Upper lobe of left lung (tissue), 6 donors: ENCODE measurements around the gene ZBTB16. TPM values are rescaled to one million over a fixed set of nuclear protein-coding genes. Genes with fewer than 3 reads are reported as not detected.
A peak's percentile ranks its signal among the peaks of the same experiment; 100 is the strongest.

ENCODE experiments used
- ATAC-seq, 2 donors: fragments of 200-7000 bp; cut with Tn5 transposase; one replicate each; pipeline ENCODE4 v1.9.1; 2022; ENCODE audit warnings: mild to moderate bottlenecking in 2 of 2, moderate library complexity in 2 of 2; ENCODE audit not compliant: low FRiP score in 2 of 2
- DNase-seq, 2 donors: peaks; one replicate each; pipeline ENCODE4 v3.0.0-alpha.2; 2019 to 2020
- H3K27ac ChIP-seq, 4 donors: fragments of 200-600 bp; sonication (generic); one replicate each; pipeline ENCODE4 v1.5.1; 2016 to 2019
- H3K27me3 ChIP-seq, 4 donors: fragments of 200-600 bp; sonication (generic); one replicate each; pipeline ENCODE4 v1.5.1; 2017 to 2019
- H3K36me3 ChIP-seq, 4 donors: fragments of 200-600 bp; sonication (generic); one replicate each; pipeline ENCODE4 v1.5.1; 2016 to 2019
- H3K4me1 ChIP-seq, 4 donors: fragments of 200-600 bp; sonication (generic); one replicate each; pipeline ENCODE4 v1.5.1; 2018 to 2019
- H3K4me3 ChIP-seq, 4 donors: fragments of 200-600 bp; sonication (generic); one replicate each; pipeline ENCODE4 v1.5.1; 2017 to 2019; ENCODE audit warnings: mild to moderate bottlenecking in 2 of 4, moderate library complexity in 1 of 4
- H3K9me3 ChIP-seq, 4 donors: fragments of 200-600 bp; sonication (generic); one replicate each; pipeline ENCODE4 v1.5.1; 2018 to 2019
- EP300 ChIP-seq, 4 donors: sonication (generic); formaldehyde crosslinking; IDR thresholded peaks; one replicate each; pipeline ENCODE4 v1.5.1; 2017; ENCODE audit warnings: antibody characterized with exemption in 4 of 4, control low read depth in 2 of 4
- POLR2A ChIP-seq, 4 donors: fragments of 450-650 bp; IDR thresholded peaks; one replicate each; pipeline ENCODE4 v1.5.1; 2016 to 2017; ENCODE audit warnings: antibody characterized with exemption in 4 of 4, mild to moderate bottlenecking in 2 of 4
- POLR2AphosphoS5 ChIP-seq, 2 donors: sonication (generic); formaldehyde crosslinking; IDR thresholded peaks; one replicate each; pipeline ENCODE4 v1.5.1; 2017; ENCODE audit warnings: antibody characterized with exemption in 2 of 2
- WGBS, 2 donors: methylation state at CpG; one replicate each; pipeline ENCODE4 v1.1.5; 2017 to 2018; 5-methylcytosine and 5-hydroxymethylcytosine counted together
- total RNA-seq, 6 donors: library from RNA; depleted of rRNA in 4 of 6; stranded (reverse); fragments of >200 nt in 4 of 6; gene quantifications; one replicate each; pipeline versions ENCODE4 v1.1.0 to v1.2.1, GENCODE V29; 2016 to 2021
- TF ChIP-seq, protein P1 (sequence below), 6 experiments: fragments of 450-650 bp in 4 of 6; fragments of 200-600 bp in 2 of 6; sonication (generic) in 2 of 6; IDR thresholded peaks; one replicate each; pipeline ENCODE4 v1.5.1; 2016 to 2019; ENCODE audit warnings: antibody characterized with exemption in 6 of 6
- donor health status: DM: no; HTN: no; CAD: no; lungs with moderate emphysema.
- donor health status: DM: no; HTN: yes; CAD: no; lungs with severe emphysema.

ZBTB16 gene
- total RNA-seq, 6 donors from 2014 or later, result 110 to 584 (median 179) TPM

DNA sequence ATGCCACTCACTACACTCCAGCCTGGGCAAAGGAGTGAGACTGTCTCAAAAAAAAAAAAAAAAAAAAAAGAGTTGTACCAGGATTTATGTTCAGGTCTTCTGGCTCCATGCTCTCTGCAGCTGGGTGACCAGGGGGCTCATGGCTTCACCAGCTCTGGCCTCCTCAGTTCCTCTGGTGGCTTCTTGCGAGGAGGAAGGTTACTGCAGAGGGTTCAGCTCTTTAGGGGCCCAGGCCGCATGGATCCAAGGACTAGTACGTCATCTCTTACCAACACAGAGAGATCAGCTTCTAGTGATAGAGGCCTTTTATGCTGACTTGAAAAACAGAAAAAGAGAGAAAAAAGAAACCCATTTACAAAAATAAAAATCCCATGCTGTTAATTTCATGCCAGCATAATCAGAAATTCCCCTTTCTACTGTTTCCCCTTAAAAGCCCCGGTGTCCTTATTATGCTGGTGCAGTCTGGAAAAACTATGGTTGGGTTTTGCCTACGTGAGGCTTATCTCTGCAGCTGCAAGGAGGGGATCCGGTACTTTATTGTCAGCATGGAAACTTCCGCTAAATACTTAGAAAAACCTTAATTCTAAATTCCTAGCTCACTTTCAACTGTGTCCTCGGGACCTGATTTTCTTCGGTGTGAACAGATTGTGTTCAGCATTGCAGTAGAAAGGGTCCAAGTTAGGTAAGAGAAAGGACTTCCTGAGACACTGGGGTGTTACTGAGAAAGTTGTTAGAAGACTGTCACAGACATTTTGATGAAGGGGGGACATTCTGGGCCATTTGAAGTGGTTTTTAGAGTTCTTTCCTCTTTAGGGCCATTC, 13.7 kb downstream of the ZBTB16 start:
- H3K9me3 ChIP-seq, result no peaks in the 10 kb centered on the region
- TF ChIP-seq POLR2A (IDR thresholded peaks at IDR 0.05) (no peak), EP300 (IDR thresholded peaks at IDR 0.05) (no peak)
- TF ChIP-seq, protein P1, sequence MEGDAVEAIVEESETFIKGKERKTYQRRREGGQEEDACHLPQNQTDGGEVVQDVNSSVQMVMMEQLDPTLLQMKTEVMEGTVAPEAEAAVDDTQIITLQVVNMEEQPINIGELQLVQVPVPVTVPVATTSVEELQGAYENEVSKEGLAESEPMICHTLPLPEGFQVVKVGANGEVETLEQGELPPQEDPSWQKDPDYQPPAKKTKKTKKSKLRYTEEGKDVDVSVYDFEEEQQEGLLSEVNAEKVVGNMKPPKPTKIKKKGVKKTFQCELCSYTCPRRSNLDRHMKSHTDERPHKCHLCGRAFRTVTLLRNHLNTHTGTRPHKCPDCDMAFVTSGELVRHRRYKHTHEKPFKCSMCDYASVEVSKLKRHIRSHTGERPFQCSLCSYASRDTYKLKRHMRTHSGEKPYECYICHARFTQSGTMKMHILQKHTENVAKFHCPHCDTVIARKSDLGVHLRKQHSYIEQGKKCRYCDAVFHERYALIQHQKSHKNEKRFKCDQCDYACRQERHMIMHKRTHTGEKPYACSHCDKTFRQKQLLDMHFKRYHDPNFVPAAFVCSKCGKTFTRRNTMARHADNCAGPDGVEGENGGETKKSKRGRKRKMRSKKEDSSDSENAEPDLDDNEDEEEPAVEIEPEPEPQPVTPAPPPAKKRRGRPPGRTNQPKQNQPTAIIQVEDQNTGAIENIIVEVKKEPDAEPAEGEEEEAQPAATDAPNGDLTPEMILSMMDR (IDR thresholded peaks at IDR 0.05), result no peak
- DNase-seq (no peak), ATAC-seq (no peak)
- peak overlapping the region in 2 of 4 donors; percentile 7 to 38 for H3K4me3 ChIP-seq
- 65 to 66% methylated on average over 9 of the region's 9 CpGs for WGBS, 2 donors
- H3K27ac ChIP-seq, result peak overlapping the region; percentile 34 to 87 (median 60)
- H3K36me3 ChIP-seq, result peaks cover 19 to 92% (median 54%) of the 10 kb centered on the region in 4 donors
- H3K4me1 ChIP-seq, result peaks cover 89 to 96% (median 94%) of the 10 kb centered on the region in 4 donors
- H3K27me3 ChIP-seq, result no peaks in the 10 kb centered on the region

DNA sequence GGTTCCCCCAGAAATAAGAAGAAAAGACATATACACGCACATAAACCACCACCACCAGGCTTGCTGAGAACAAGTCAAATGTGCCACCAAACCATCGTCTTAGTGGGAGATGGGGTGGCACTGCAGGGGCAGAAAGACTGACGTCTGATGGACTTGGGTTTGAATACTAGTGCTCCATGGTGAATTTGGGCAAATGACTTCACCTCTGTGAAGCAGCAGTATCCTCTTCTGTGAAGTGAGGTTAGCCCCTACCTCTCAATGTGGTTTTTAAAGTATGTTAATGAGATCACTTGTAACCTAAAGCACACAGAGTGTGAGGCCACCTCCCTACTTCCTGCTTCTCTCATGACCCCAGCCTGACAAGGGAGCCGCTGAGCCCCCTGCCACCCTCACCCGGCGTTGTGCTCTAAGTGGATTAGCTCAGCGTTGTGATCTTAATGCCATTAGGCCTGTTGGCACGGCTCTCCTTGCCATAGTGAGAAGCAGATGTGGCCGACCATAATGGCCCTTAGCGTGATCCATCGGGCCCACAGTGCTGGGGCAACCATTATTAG, 14.4 kb downstream of the ZBTB16 start:
- DNase-seq, result no peak
- Histone ChIP-seq H3K4me3 (peak overlapping the region in 2 of 4 donors; percentile 7 to 38), H3K9me3 (no peaks in the 10 kb centered on the region), H3K27ac (peak overlapping the region; percentile 34 to 87 (median 60)), H3K27me3 (no peaks in the 10 kb centered on the region), H3K4me1 (peaks cover 90 to 96% (median 94%) of the 10 kb centered on the region in 4 donors), H3K36me3 (peaks cover 12 to 92% (median 50%) of the 10 kb centered on the region in 4 donors)
- peak in 1 of 4 donors; percentile 9 for TF ChIP-seq POLR2A (IDR thresholded peaks at IDR 0.05)
- TF ChIP-seq, protein P1 (IDR thresholded peaks at IDR 0.05), result no peak
- TF ChIP-seq EP300 (IDR thresholded peaks at IDR 0.05), result no peak
- no peak for TF ChIP-seq POLR2AphosphoS5 (IDR thresholded peaks at IDR 0.05)
- 54 to 65% methylated on average over 8 to 11 of the region's 11 CpGs for WGBS, 2 donors
- ATAC-seq, result peak in 1 of 2 donors; percentile 26

DNA sequence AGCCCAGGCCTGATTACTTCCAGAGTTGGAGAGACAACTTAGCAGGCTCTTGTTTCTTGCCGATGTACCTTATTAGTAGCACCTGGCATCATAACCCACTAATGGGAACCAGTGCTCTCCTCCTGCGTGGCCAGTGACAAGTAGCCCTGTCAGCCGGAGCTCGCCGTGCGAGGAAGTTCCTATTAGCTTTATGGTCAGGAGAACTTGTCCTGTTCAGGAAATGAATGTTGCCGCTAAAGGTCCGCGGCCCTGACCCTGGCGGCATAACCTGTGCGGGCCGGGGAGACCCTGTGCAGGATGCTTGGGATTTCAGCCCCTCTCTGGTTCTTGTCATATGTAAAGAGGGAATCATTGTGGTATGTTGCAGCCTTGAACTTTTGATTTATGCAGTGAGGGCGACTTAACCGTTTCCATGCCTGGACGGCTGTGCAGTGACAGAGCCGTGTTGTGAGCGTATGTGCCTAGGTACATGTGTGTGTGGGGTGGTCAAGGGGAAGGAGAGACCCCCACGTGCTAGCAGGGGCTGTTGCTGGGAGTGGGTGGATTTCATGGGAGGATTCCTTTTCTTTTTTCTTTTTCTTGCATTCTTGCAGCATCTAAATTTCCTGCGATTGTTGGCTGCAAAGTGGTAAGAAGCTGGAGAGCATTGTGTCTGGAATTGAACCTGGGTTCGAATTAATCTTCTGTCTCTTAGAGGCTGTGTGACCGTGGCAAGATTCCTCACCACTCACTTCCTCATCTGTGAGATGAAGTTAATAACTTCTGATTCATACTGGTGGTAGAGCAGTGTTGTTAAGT, 15.2 kb downstream of the ZBTB16 start:
- H3K27ac ChIP-seq, result peak overlapping the region; percentile 34 to 87 (median 74)

DNA sequence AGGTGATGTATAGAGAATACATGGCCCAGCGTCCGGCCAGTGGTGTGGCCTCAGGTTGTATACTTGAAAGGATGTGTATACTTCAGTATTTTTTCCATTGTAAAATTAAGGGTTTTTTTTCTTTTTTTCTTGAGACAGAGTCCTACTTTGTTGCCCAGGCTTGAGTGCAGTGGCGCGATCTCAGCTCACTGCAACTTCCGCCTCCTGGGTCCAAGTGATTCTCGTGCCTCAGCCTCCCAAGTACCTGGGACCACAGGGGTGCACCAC, 15.8 kb downstream of the ZBTB16 start:
- Histone ChIP-seq H3K4me3 (peak overlapping the region in 2 of 4 donors; percentile 7 to 38), H3K4me1 (peaks cover 98 to 100% (median 99%) of the 10 kb centered on the region in 4 donors), H3K36me3 (peaks cover 8 to 85% (median 42%) of the 10 kb centered on the region in 4 donors), H3K27me3 (no peaks in the 10 kb centered on the region), H3K27ac (peak overlapping the region; percentile 13 to 87 (median 80)), H3K9me3 (no peaks in the 10 kb centered on the region)
- no peak for DNase-seq
- no peak for ATAC-seq
- no peak for TF ChIP-seq POLR2A (IDR thresholded peaks at IDR 0.05)
- TF ChIP-seq POLR2AphosphoS5 (IDR thresholded peaks at IDR 0.05), result no peak
- WGBS, 2 donors, result 91 to 94% methylated on average over 6 of the region's 6 CpGs

More for the DNA sequence above, 15.2 kb downstream of the ZBTB16 start:
- Histone ChIP-seq H3K4me1 (peaks cover 94 to 96% (median 95%) of the 10 kb centered on the region in 4 donors), H3K36me3 (peaks cover 8 to 88% (median 43%) of the 10 kb centered on the region in 4 donors), H3K9me3 (no peaks in the 10 kb centered on the region), H3K4me3 (peak overlapping the region in 3 of 4 donors; percentile 2 to 38 (median 7)), H3K27me3 (no peaks in the 10 kb centered on the region)
- peak in 1 of 2 donors; percentile 21 for ATAC-seq
- WGBS, 2 donors, result 61 to 80% methylated on average over 10 to 21 of the region's 21 CpGs
- TF ChIP-seq, protein P1 (IDR thresholded peaks at IDR 0.05), result no peak
- TF ChIP-seq EP300 (IDR thresholded peaks at IDR 0.05), result no peak
- TF ChIP-seq POLR2A (IDR thresholded peaks at IDR 0.05), result no peak
- TF ChIP-seq POLR2AphosphoS5 (IDR thresholded peaks at IDR 0.05), result no peak
- peak in 1 of 2 donors; percentile 64 for DNase-seq
